Peyer's patch (tissue), 4 donors: ENCODE data around the gene ANO4. TPM values are rescaled to one million over a fixed set of nuclear protein-coding genes. Genes with fewer than 3 reads are reported as not detected.

Experiments used
- DNase-seq, 3 donors: peaks; one replicate each; pipeline ENCODE4 v3.0.0-alpha.2; 2017 to 2019
- H3K27ac ChIP-seq, 4 donors: fragments of 200-600 bp; sonication (generic); one replicate each; pipeline ENCODE4 v1.5.1; 2016 to 2019
- H3K27me3 ChIP-seq, 2 donors: fragments of 200-600 bp; sonication (generic); one replicate each; pipeline ENCODE4 v1.5.1; 2019
- H3K36me3 ChIP-seq, 3 donors: fragments of 200-600 bp; sonication (generic); one replicate each; pipeline ENCODE4 v1.5.1; 2016 to 2019
- H3K4me1 ChIP-seq, 4 donors: fragments of 200-600 bp; sonication (generic); one replicate each; pipeline ENCODE4 v1.5.1; 2016 to 2019
- H3K4me3 ChIP-seq, 4 donors: fragments of 200-600 bp; sonication (generic); 1 replicate in 3 of 4; 2 replicates in 1 of 4; pipeline ENCODE4 v1.5.1; 2016 to 2019; ENCODE audit warnings: mild to moderate bottlenecking in 1 of 4
- H3K9me3 ChIP-seq, 4 donors: fragments of 200-600 bp; sonication (generic); one replicate each; pipeline ENCODE4 v1.5.1; 2016 to 2019; ENCODE audit warnings: mild to moderate bottlenecking in 1 of 4
- POLR2A ChIP-seq, 2 donors: fragments of 450-650 bp; IDR thresholded peaks; one replicate each; pipeline ENCODE4 v1.5.1; 2017; ENCODE audit warnings: antibody characterized with exemption in 2 of 2, mild to moderate bottlenecking in 2 of 2, moderate library complexity in 2 of 2
- total RNA-seq, 4 donors: library from RNA; depleted of rRNA; stranded (reverse); fragments of >200 nt; gene quantifications; one replicate each; pipeline ENCODE4 v1.1.0, GENCODE V29; 2016
- TF ChIP-seq, protein P1 (sequence below), 6 experiments: fragments of 450-650 bp in 4 of 6; fragments of 200-600 bp in 2 of 6; sonication (generic) in 1 of 6; IDR thresholded peaks; one replicate each; pipeline ENCODE4 v1.5.1; 2017 to 2019; ENCODE audit warnings: antibody characterized with exemption in 6 of 6, mild to moderate bottlenecking in 3 of 6, moderate library complexity in 1 of 6

The ANO4 gene
- total RNA-seq, 4 donors from 2014 or later: 1.7 TPM; not detected in 3

DNA sequence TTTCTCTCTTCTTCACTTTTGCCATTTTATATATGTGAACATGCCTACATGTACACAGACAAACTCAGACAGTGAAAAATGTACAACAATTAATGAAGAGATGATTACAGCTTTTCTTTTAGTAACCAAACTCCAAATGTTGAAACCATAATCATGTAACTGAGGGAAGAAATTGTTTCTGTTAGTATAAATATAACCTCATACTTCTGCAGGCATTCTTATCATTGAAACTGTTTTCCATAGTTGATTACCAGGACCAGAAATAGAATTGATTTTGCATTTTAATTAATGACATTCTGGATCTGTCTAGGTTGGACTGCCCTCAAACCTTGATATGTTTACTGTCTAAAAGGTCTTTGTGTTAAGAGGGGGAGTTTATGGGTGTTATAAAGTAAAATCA lies 3.2 kb downstream of the ANO4 start:
- H3K4me1 ChIP-seq: no peaks in the 10 kb centered on the region
- no peak overlapping the region for H3K4me3 ChIP-seq
- no peak for DNase-seq
- H3K27ac ChIP-seq: no peak overlapping the region
- H3K36me3 ChIP-seq: no peaks in the 10 kb centered on the region
- H3K9me3 ChIP-seq: no peaks in the 10 kb centered on the region
- TF ChIP-seq, protein P1, sequence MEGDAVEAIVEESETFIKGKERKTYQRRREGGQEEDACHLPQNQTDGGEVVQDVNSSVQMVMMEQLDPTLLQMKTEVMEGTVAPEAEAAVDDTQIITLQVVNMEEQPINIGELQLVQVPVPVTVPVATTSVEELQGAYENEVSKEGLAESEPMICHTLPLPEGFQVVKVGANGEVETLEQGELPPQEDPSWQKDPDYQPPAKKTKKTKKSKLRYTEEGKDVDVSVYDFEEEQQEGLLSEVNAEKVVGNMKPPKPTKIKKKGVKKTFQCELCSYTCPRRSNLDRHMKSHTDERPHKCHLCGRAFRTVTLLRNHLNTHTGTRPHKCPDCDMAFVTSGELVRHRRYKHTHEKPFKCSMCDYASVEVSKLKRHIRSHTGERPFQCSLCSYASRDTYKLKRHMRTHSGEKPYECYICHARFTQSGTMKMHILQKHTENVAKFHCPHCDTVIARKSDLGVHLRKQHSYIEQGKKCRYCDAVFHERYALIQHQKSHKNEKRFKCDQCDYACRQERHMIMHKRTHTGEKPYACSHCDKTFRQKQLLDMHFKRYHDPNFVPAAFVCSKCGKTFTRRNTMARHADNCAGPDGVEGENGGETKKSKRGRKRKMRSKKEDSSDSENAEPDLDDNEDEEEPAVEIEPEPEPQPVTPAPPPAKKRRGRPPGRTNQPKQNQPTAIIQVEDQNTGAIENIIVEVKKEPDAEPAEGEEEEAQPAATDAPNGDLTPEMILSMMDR (IDR thresholded peaks at IDR 0.05): no peak
- no peak for TF ChIP-seq POLR2A (IDR thresholded peaks at IDR 0.05)
- peaks cover 0 to 7% of the 10 kb centered on the region in 2 donors for H3K27me3 ChIP-seq

DNA sequence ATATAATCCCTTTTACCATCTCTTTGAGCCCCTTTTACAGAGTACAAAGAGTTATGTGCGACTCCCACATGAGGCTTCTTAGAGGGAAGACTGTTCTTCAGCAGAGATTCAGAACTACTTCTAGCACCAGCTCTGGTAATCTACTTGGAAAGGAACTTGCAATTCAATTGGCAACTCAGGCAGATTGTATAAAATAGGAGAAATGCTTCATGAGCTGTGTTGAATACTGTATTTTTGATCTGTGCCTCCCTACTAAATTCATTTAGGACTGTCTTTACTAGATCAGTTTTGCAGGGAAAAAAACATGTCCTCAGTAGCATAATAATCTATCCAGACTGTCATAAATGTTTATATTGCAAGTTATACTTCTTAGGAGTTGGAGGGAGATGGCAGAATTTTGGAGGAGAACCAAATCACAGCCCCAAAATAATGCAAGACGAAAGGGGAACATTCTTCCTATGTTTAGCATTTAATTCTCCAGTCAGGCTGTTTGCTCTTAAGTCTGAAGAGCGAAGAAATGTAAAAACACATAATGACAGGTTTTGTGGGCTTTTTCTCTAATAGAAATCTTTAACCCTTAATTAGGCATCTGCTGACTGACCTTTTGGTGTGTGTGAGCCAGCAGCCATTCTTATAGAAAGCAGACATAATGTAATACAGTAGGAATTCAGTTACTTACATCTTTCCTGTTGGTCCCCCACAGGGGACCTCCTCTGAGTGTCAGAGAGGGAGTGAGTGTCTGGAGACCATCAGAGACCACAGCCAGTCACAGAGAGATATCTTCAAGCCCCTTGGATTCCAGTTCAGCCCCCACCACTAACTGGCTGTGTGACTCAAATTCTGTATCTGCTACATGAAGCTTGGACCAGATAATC lies 3.9 kb downstream of the ANO4 start:
- no peak overlapping the region for H3K27ac ChIP-seq
- H3K4me1 ChIP-seq: no peaks in the 10 kb centered on the region
- no peak for DNase-seq
- H3K4me3 ChIP-seq: no peak overlapping the region
- peaks cover 0 to 7% of the 10 kb centered on the region in 2 donors for H3K27me3 ChIP-seq
- no peak for TF ChIP-seq POLR2A (IDR thresholded peaks at IDR 0.05)
- TF ChIP-seq, protein P1 (IDR thresholded peaks at IDR 0.05): no peak
- H3K36me3 ChIP-seq: no peaks in the 10 kb centered on the region
- no peaks in the 10 kb centered on the region for H3K9me3 ChIP-seq

DNA sequence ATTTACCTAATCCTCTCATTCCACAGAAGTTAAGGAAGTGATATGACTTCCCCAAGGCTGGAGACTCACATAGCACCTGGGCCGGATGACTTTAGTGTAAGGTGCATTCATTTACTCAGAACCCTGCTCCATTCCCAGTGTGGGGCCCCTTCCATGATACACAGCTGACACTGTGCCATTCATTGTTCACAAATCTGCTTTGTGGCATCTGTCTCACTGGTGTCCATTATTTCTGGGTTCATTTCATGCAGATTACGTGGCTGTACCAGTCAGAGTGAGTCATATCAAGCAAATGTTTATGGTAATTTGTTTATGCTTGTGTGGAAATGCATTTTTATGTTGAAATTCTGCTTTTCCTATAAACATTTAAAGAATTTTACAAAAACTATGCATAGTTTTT lies 5.2 kb downstream of the ANO4 start:
- TF ChIP-seq POLR2A (IDR thresholded peaks at IDR 0.05): no peak
- TF ChIP-seq, protein P1 (IDR thresholded peaks at IDR 0.05): no peak
- Histone ChIP-seq H3K27ac (no peak overlapping the region), H3K27me3 (peaks cover 0 to 1% of the 10 kb centered on the region in 2 donors), H3K9me3 (no peaks in the 10 kb centered on the region), H3K36me3 (no peaks in the 10 kb centered on the region), H3K4me3 (no peak overlapping the region), H3K4me1 (no peaks in the 10 kb centered on the region)
- no peak for DNase-seq

DNA sequence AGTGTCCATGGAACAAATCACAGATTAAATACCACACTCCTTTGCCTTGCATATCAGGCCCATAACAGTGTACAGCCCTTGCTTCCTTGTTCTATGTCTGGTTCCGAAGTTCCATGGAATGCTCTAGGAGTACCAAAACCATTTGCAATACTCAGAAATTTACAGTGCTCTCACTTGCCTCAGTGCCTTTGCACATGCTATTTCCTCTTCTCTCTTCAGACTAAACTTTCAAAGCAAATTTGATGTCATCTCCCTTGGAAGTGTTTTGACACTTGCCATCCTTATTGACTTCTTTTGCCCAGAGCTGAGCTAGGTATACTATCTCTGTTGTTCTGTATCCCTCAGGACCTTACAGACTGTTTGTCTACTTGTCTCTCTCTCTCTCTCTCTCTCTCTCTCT lies 6.1 kb downstream of the ANO4 start:
- Histone ChIP-seq H3K36me3 (no peaks in the 10 kb centered on the region), H3K9me3 (no peaks in the 10 kb centered on the region), H3K4me1 (no peaks in the 10 kb centered on the region), H3K27me3 (no peaks in the 10 kb centered on the region), H3K4me3 (no peak overlapping the region), H3K27ac (no peak overlapping the region)
- no peak for TF ChIP-seq POLR2A (IDR thresholded peaks at IDR 0.05)
- TF ChIP-seq, protein P1 (IDR thresholded peaks at IDR 0.05): no peak
- no peak for DNase-seq

DNA sequence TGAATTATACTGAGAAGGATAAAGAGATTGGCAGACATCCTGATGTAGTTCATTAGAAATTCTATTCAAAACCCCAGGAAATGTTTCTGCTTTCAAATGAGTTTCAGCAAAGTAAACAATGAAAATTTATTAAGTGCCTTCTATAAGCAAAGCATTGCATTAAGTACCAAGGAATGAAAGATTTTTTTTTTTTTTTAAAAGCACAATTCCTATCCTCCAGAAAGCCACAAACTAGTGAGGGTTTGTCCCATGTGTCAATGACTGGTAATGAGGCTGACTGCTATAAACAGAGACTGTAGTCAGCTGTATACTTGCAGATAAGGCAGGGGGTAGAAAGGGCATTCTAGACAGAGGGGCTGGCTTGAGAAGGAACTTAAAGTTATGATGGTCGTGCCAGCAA lies 6.7 kb downstream of the ANO4 start:
- Histone ChIP-seq H3K27ac (no peak overlapping the region), H3K9me3 (no peaks in the 10 kb centered on the region), H3K27me3 (no peaks in the 10 kb centered on the region), H3K36me3 (no peaks in the 10 kb centered on the region), H3K4me1 (no peaks in the 10 kb centered on the region), H3K4me3 (no peak overlapping the region)
- no peak for TF ChIP-seq POLR2A (IDR thresholded peaks at IDR 0.05)
- TF ChIP-seq, protein P1 (IDR thresholded peaks at IDR 0.05): no peak
- no peak for DNase-seq
